Cardiac muscle cell (in vitro differentiated cells and primary cell): ENCODE measurements around the gene ITGAD. TPM values are rescaled to one million over a fixed set of nuclear protein-coding genes. Genes with fewer than 3 reads are reported as not detected.

ENCODE experiments used
- DNase-seq, 2 donors: peaks; one replicate each; pipeline versions ENCODE4 v3.0.0 to v3.0.0-alpha.2; 2010 to 2017; ENCODE audit warnings: low read depth in 1 of 2, low spot score in 1 of 2
- H3K27ac ChIP-seq: fragments of 200-600 bp; sonication (generic); 2 replicates; pipeline ENCODE4 v1.5.1; 2016
- H3K27me3 ChIP-seq: fragments of 200-600 bp; sonication (generic); 2 replicates; pipeline ENCODE4 v1.6.0; 2016; ENCODE audit warnings: control low read depth
- H3K36me3 ChIP-seq: fragments of 200-600 bp; sonication (generic); 2 replicates; pipeline ENCODE4 v1.5.1; 2016; ENCODE audit warnings: control low read depth
- H3K4me1 ChIP-seq: fragments of 200-600 bp; sonication (generic); 2 replicates; pipeline ENCODE4 v1.8.1; 2017; ENCODE audit warnings: low read depth, mild to moderate bottlenecking, mixed run types
- H3K4me3 ChIP-seq: fragments of 200-600 bp; sonication (generic); 2 replicates; pipeline ENCODE4 v1.5.1; 2016; ENCODE audit warnings: mild to moderate bottlenecking
- H3K9me3 ChIP-seq: fragments of 200-600 bp; sonication (generic); 2 replicates; pipeline ENCODE4 v1.5.1; 2017; ENCODE audit warnings: low read depth, mild to moderate bottlenecking, control low read depth
- polyA plus RNA-seq: library from polyadenylated mRNA; unstranded; fragments of >200 nt; fragmentation: Nextera tagmentation; extraction: Ambion mirVana; gene quantifications from 2 replicates; pipeline ENCODE4 v1.2.1, GENCODE V29; 2016
- total RNA-seq: library from RNA; depleted of rRNA; stranded (reverse); fragments of >200 nt; gene quantifications from 2 replicates; pipeline ENCODE4 v1.2.3, GENCODE V29; 2016
- TF ChIP-seq, protein P1 (sequence below): IDR thresholded peaks from 2 replicates; pipeline ENCODE4 v1.5.1; 2012; ENCODE audit warnings: low read depth, mild to moderate bottlenecking, low read length

ITGAD gene
- total and polyA plus RNA-seq, 2 experiments from 2014 or later: not detected

DNA sequence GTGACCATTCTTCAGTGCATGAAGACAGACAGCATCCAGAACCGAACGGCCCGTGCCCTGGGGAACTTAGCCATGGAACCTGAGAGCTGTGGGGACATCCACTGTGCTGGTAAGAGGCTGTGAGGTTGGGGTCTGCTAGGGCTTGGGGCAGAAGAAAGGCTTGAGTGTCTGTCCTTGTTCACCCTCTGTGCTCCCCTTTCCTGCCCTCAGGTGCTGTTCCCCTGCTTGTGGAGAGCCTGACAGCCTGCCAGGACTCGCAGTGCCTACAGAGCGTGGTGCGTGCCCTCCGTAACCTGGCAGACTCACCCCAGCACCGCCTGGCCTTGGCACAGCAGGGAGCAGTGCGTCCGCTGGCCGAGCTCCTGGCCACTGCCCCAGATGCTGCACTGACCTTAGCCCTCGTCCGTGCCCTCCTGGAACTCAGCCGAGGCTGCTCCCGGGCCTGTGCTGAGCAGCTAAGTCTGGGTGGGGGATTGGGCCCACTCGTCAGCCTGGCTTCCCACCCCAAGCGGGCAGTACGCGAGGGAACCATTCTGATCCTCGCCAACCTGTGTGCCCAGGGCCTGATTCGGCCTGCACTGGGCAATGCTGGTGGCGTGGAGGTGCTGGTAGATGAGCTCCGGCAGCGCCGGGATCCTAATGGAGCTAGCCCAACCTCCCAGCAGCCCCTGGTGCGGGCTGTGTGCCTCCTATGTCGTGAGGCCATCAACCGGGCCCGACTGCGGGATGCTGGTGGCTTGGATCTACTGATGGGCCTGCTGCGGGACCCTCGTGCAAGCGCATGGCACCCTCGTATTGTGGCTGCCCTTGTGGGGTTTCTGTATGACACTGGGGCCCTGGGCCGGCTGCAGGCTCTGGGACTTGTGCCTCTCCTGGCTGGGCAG lies 69.0 kb downstream of the ITGAD start:
- TF ChIP-seq, protein P1, sequence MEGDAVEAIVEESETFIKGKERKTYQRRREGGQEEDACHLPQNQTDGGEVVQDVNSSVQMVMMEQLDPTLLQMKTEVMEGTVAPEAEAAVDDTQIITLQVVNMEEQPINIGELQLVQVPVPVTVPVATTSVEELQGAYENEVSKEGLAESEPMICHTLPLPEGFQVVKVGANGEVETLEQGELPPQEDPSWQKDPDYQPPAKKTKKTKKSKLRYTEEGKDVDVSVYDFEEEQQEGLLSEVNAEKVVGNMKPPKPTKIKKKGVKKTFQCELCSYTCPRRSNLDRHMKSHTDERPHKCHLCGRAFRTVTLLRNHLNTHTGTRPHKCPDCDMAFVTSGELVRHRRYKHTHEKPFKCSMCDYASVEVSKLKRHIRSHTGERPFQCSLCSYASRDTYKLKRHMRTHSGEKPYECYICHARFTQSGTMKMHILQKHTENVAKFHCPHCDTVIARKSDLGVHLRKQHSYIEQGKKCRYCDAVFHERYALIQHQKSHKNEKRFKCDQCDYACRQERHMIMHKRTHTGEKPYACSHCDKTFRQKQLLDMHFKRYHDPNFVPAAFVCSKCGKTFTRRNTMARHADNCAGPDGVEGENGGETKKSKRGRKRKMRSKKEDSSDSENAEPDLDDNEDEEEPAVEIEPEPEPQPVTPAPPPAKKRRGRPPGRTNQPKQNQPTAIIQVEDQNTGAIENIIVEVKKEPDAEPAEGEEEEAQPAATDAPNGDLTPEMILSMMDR: no peak
- DNase-seq: no peak
- H3K36me3 ChIP-seq: peaks cover 9% of the 10 kb centered on the region

DNA sequence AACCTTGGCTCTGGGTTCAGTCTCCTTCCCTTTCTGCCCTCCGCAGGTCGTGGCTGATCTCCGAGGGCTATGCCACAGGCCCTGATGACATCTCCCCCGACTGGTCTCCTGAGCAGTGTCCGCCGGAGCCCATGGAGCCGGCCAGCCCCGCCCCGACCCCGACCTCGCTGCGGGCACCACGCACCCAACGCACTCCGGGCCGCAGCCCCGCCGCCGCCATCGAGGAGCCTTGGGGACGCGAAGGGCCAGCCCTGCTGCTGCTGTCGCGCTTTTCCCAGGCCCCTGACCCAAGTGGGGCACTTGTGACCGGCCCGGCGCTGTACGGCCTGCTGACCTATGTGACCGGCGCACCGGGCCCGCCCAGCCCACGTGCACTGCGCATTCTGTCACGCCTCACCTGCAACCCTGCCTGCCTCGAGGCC lies 71.2 kb downstream of the ITGAD start:
- TF ChIP-seq, protein P1: no peak
- H3K9me3 ChIP-seq: no peaks in the 10 kb centered on the region
- no peak overlapping the region for H3K4me3 ChIP-seq
- DNase-seq: no peak
- no peaks in the 10 kb centered on the region for H3K4me1 ChIP-seq
- H3K36me3 ChIP-seq: peaks cover 9% of the 10 kb centered on the region
- no peak overlapping the region for H3K27ac ChIP-seq
- no peaks in the 10 kb centered on the region for H3K27me3 ChIP-seq

More for the DNA sequence above, 69.0 kb downstream of the ITGAD start:
- Histone ChIP-seq H3K27me3 (no peaks in the 10 kb centered on the region), H3K4me1 (peaks cover 7% of the 10 kb centered on the region), H3K9me3 (no peaks in the 10 kb centered on the region), H3K27ac (no peak overlapping the region), H3K4me3 (no peak overlapping the region)

DNA sequence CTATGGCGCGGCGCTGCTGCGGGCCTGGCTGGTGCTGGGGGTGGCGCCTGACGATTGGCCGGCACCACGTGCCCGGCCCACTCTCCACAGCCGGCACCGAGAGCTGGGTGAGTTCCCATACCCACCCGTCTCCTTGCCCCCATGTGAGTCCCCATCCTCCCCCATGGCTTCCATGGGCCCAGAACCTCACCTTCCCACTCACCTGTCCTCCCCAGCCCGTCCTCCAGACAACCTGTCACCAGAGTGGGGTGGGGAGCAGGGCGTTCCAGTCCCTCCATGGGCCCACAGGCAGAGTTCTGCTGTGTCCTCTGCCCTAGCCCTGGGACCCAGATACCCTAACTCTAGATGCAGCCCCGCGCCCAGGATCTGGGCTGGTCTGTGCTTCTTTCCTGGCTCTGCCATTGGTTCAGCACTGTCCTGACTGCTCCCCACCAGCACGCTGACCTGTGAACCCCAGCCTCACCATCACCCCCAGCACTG lies 71.7 kb downstream of the ITGAD start:
- TF ChIP-seq, protein P1: no peak
- Histone ChIP-seq H3K27ac (no peak overlapping the region), H3K36me3 (peaks cover 9% of the 10 kb centered on the region), H3K4me1 (no peaks in the 10 kb centered on the region), H3K9me3 (no peaks in the 10 kb centered on the region), H3K27me3 (no peaks in the 10 kb centered on the region), H3K4me3 (no peak overlapping the region)
- DNase-seq: no peak

DNA sequence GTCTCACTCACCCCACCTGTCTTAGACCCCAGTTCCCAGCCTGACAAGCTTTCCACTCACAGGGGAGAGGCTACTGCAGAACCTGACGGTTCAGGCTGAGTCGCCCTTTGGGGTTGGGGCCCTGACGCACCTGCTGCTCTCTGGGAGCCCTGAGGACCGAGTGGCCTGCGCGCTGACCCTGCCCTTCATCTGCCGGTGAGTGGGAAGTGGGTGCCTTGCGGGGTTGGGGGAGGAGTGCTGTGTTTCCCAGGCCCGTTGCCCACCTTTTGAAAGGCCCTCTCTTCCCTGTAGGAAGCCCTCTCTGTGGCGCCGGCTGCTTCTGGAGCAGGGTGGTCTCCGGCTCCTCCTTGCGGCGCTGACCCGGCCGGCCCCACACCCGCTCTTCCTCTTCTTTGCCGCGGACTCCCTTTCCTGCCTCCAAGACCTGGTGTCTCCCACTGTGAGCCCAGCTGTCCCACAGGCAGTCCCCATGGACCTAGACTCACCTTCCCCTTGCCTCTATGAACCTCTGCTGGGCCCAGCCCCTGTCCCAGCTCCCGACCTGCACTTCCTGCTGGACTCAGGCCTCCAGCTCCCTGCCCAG lies 72.7 kb downstream of the ITGAD start:
- H3K27ac ChIP-seq: no peak overlapping the region
- H3K36me3 ChIP-seq: peaks cover 9% of the 10 kb centered on the region
- peaks cover under 1% of the 10 kb centered on the region for H3K4me1 ChIP-seq
- TF ChIP-seq, protein P1: no peak
- DNase-seq: no peak
- H3K27me3 ChIP-seq: no peaks in the 10 kb centered on the region
- H3K9me3 ChIP-seq: no peaks in the 10 kb centered on the region
- H3K4me3 ChIP-seq: no peak overlapping the region

DNA sequence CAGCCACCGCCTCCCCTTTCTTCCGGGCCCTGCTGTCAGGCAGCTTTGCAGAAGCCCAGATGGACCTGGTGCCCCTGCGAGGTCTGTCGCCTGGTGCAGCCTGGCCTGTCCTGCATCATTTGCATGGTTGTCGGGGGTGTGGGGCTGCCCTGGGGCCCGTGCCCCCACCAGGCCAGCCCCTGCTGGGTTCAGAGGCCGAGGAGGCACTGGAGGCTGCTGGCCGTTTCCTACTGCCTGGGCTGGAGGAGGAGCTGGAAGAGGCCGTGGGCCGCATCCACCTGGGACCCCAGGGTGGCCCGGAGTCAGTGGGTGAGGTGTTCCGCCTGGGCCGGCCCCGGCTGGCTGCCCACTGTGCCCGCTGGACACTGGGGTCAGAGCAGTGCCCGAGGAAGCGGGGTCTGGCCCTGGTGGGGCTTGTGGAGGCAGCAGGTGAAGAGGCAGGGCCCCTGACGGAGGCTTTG lies 73.3 kb downstream of the ITGAD start:
- TF ChIP-seq, protein P1: no peak
- Histone ChIP-seq H3K4me3 (no peak overlapping the region), H3K27me3 (no peaks in the 10 kb centered on the region), H3K27ac (no peak overlapping the region), H3K4me1 (peaks cover 5% of the 10 kb centered on the region), H3K36me3 (peaks cover 9% of the 10 kb centered on the region), H3K9me3 (no peaks in the 10 kb centered on the region)
- no peak for DNase-seq
